ENCODE data around the gene ANGPTL4. TPM values are rescaled to one million over a fixed set of nuclear protein-coding genes. Genes with fewer than 3 reads are reported as not detected.

The ANGPTL4 gene
- total and polyA plus RNA-seq, 2 donors (not counting 1 experiment from before 2014, with no cell fraction given), result not detected

DNA sequence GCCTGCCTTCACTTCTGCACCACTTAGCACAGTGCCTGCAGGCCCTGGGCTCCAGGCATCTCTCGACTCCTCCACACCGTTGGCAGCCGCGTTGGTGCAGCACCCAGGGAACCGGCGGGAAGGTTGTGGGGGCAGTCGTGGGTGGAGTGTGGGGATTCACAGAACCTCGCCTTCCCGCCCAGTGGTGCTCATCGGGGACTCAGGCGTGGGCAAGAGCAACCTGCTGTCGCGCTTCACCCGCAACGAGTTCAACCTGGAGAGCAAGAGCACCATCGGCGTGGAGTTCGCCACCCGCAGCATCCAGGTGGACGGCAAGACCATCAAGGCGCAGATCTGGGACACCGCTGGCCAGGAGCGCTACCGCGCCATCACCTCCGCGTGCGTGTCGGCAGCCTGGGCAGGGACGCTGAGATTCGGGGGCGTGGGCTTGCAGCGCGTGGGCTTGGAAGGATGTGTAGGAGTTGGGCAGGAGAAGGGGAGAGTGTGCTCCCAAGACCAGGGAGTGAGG, 35.8 kb downstream of the ANGPTL4 start:
- intact Hi-C loops (cut with micrococcal nuclease), result loop anchor here (5.0 kb wide), 1 partner anchor 132 kb away; no protein-coding TSS in a partner anchor
- TF ChIP-seq, protein P1, sequence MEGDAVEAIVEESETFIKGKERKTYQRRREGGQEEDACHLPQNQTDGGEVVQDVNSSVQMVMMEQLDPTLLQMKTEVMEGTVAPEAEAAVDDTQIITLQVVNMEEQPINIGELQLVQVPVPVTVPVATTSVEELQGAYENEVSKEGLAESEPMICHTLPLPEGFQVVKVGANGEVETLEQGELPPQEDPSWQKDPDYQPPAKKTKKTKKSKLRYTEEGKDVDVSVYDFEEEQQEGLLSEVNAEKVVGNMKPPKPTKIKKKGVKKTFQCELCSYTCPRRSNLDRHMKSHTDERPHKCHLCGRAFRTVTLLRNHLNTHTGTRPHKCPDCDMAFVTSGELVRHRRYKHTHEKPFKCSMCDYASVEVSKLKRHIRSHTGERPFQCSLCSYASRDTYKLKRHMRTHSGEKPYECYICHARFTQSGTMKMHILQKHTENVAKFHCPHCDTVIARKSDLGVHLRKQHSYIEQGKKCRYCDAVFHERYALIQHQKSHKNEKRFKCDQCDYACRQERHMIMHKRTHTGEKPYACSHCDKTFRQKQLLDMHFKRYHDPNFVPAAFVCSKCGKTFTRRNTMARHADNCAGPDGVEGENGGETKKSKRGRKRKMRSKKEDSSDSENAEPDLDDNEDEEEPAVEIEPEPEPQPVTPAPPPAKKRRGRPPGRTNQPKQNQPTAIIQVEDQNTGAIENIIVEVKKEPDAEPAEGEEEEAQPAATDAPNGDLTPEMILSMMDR (IDR thresholded peaks at IDR 0.05), result no peak
- no peak for TF ChIP-seq EZH2 (IDR thresholded peaks at IDR 0.05; ENCODE audit: borderline replicate concordance, insufficient read depth, low read depth, low read length, poor library complexity, severe bottlenecking)
- ATAC-seq (ENCODE audit: low read depth) (no peak), DNase-seq (no peak)
- CTCF ChIA-PET, result no interaction called here
- Mint-ChIP-seq H3K4me1 (peaks cover 15% of the 10 kb centered on the region), H3K9me3 (ENCODE audit: insufficient read depth) (no peaks in the 10 kb centered on the region), H3K4me3 (no peak overlapping the region), H3K27me3 (no peaks in the 10 kb centered on the region), H3K27ac (no peak overlapping the region)
- H3K9ac ChIP-seq (ENCODE audit: low read length), result no peak overlapping the region
- POLR2A ChIA-PET, result no interaction called here
- peaks cover 61% of the 10 kb centered on the region for H4K20me1 ChIP-seq (ENCODE audit: control insufficient read depth, insufficient read depth, low read length, poor library complexity, severe bottlenecking)
- no peaks in the 10 kb centered on the region for H3K9me3 ChIP-seq (ENCODE audit: control extremely low read depth in 1 of 3, control insufficient read depth in 2 of 3, insufficient read depth in 1 of 3, low read length in 2 of 3)
- 87% methylated on average over 29 of the region's 34 CpGs for WGBS (ENCODE audit: insufficient coverage)
- peaks cover 39% of the 10 kb centered on the region for H3K79me2 ChIP-seq (ENCODE audit: control insufficient read depth, insufficient read depth, low read length)
- no peak overlapping the region for H3K4me2 ChIP-seq (replicated peaks; ENCODE audit: low read depth, low read length, poor library complexity, severe bottlenecking)
- no peak overlapping the region for H3K27ac ChIP-seq (ENCODE audit: low read length in 2 of 2)
- no peak overlapping the region for H2AFZ ChIP-seq (ENCODE audit: insufficient read depth, low read depth, low read length, poor library complexity, severe bottlenecking)
- H3K4me3 ChIP-seq (ENCODE audit: control extremely low read depth in 1 of 5, extremely low read depth in 1 of 5, insufficient read depth in 1 of 5, low read depth in 2 of 5, low read length in 4 of 5), result no peak overlapping the region
- H3K36me3 ChIP-seq (replicated peaks in 1 of 2; ENCODE audit: control extremely low read depth in 1 of 2, control insufficient read depth in 1 of 2, extremely low read depth in 1 of 2, insufficient read depth in 2 of 2, low read length in 1 of 2), result peaks cover 0 to 30% of the 10 kb centered on the region in 2 experiments
- H3K27me3 ChIP-seq (replicated peaks in 1 of 4; ENCODE audit: control extremely low read depth in 1 of 4, control insufficient read depth in 3 of 4, insufficient read depth in 4 of 4, low read length in 3 of 4), result no peaks in the 10 kb centered on the region
- no peaks in the 10 kb centered on the region for H3K4me1 ChIP-seq (ENCODE audit: control insufficient read depth in 2 of 2, insufficient read depth in 2 of 2, low read length in 2 of 2)

DNA sequence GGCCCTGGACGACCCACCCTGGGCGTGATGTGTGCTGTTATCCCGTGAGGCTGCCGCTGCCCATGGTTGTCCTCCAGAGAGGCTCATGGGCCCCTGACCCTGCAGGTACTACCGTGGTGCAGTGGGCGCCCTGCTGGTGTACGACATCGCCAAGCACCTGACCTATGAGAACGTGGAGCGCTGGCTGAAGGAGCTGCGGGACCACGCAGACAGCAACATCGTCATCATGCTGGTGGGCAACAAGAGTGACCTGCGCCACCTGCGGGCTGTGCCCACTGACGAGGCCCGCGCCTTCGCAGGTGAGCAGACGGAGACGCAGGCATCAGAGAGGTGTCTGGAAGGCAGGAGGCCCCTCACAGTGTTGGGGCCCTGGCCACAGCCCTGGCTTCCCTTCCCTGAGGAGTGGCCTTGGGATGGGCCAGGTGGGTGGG, 38.0 kb downstream of the ANGPTL4 start:
- no peak overlapping the region for H3K4me3 ChIP-seq (ENCODE audit: control extremely low read depth in 1 of 5, extremely low read depth in 1 of 5, insufficient read depth in 1 of 5, low read depth in 2 of 5, low read length in 4 of 5)
- no peak for ATAC-seq (ENCODE audit: low read depth)
- no peak for TF ChIP-seq EZH2 (IDR thresholded peaks at IDR 0.05; ENCODE audit: borderline replicate concordance, insufficient read depth, low read depth, low read length, poor library complexity, severe bottlenecking)
- TF ChIP-seq, protein P1 (IDR thresholded peaks at IDR 0.05), result no peak
- 99% methylated on average over 21 of the region's 21 CpGs for WGBS (ENCODE audit: insufficient coverage)
- peaks cover 16% of the 10 kb centered on the region for H3K79me2 ChIP-seq (ENCODE audit: control insufficient read depth, insufficient read depth, low read length)
- H3K27ac Mint-ChIP-seq, result no peak overlapping the region
- intact Hi-C loops (cut with micrococcal nuclease), result no loop called here
- H3K27me3 ChIP-seq (replicated peaks in 1 of 4; ENCODE audit: control extremely low read depth in 1 of 4, control insufficient read depth in 3 of 4, insufficient read depth in 4 of 4, low read length in 3 of 4), result no peaks in the 10 kb centered on the region
- H3K36me3 ChIP-seq (replicated peaks in 1 of 2; ENCODE audit: control extremely low read depth in 1 of 2, control insufficient read depth in 1 of 2, extremely low read depth in 1 of 2, insufficient read depth in 2 of 2, low read length in 1 of 2), result peaks cover 0 to 35% of the 10 kb centered on the region in 2 experiments
- H3K4me3 Mint-ChIP-seq, result no peak overlapping the region
- H3K4me1 ChIP-seq (ENCODE audit: control insufficient read depth in 2 of 2, insufficient read depth in 2 of 2, low read length in 2 of 2), result no peaks in the 10 kb centered on the region
- ChIA-PET CTCF (no interaction called here), POLR2A (no interaction called here)
- no peak overlapping the region for H3K9ac ChIP-seq (ENCODE audit: low read length)
- H2AFZ ChIP-seq (ENCODE audit: insufficient read depth, low read depth, low read length, poor library complexity, severe bottlenecking), result no peak overlapping the region
- H3K4me1 Mint-ChIP-seq, result peaks cover 4% of the 10 kb centered on the region
- DNase-seq, result no peak
- H3K9me3 ChIP-seq (ENCODE audit: control extremely low read depth in 1 of 3, control insufficient read depth in 2 of 3, insufficient read depth in 1 of 3, low read length in 2 of 3), result no peaks in the 10 kb centered on the region
- H3K27me3 Mint-ChIP-seq, result no peaks in the 10 kb centered on the region
- no peak overlapping the region for H3K27ac ChIP-seq (ENCODE audit: low read length in 2 of 2)
- peaks cover 39% of the 10 kb centered on the region for H4K20me1 ChIP-seq (ENCODE audit: control insufficient read depth, insufficient read depth, low read length, poor library complexity, severe bottlenecking)
- no peak overlapping the region for H3K4me2 ChIP-seq (replicated peaks; ENCODE audit: low read depth, low read length, poor library complexity, severe bottlenecking)
- no peaks in the 10 kb centered on the region for H3K9me3 Mint-ChIP-seq (ENCODE audit: insufficient read depth)

All from B cell (primary cell).